ENCODE data around the gene SETD3.
A peak's percentile ranks its signal among the peaks of the same experiment; 100 is the strongest.

SETD3 gene

GRCh38 chr14:99479906-99480869, at the start of gene SETD3:
TSS of gene SETD3 (minus strand) at chr14:99480859. CDS start at chr14:99465805, 15,054 bp downstream.
- DNase-seq, result peak; percentile 9

GRCh38 chr14:99529899-99530298, 49.2 kb upstream of the SETD3 start:
- DNase-seq, result no peak

GRCh38 chr14:99527427-99528076, 46.9 kb upstream of the SETD3 start:
- DNase-seq, result no peak

GRCh38 chr14:99527026-99527425, 46.4 kb upstream of the SETD3 start:
- DNase-seq, result no peak

GRCh38 chr14:99525699-99526080, 45.0 kb upstream of the SETD3 start:
- DNase-seq, result no peak

GRCh38 chr14:99524804-99525698, 44.4 kb upstream of the SETD3 start:
- DNase-seq, result no peak

GRCh38 chr14:99524091-99524661, 43.5 kb upstream of the SETD3 start:
- no peak for DNase-seq

GRCh38 chr14:99523704-99524055, 43.0 kb upstream of the SETD3 start:
- no peak for DNase-seq

- DNase-seq, result no peak
Measured at GRCh38 chr14:99522934-99523703, 42.5 kb upstream of the SETD3 start.

GRCh38 chr14:99522457-99522891, 41.8 kb upstream of the SETD3 start:
- no peak for DNase-seq

GRCh38 chr14:99522025-99522401, 41.4 kb upstream of the SETD3 start:
- no peak for DNase-seq

- no peak for DNase-seq
Measured at GRCh38 chr14:99521176-99522024, 40.7 kb upstream of the SETD3 start.

GRCh38 chr14:99520571-99521081, 40.0 kb upstream of the SETD3 start:
- no peak for DNase-seq

GRCh38 chr14:99519931-99520421, 39.3 kb upstream of the SETD3 start:
- no peak for DNase-seq

GRCh38 chr14:99519347-99519881, 38.8 kb upstream of the SETD3 start:
- no peak for DNase-seq

GRCh38 chr14:99518441-99519346, 38.0 kb upstream of the SETD3 start:
- no peak for DNase-seq

GRCh38 chr14:99517643-99518381, 37.2 kb upstream of the SETD3 start:
- no peak for DNase-seq

- no peak for DNase-seq
Measured at GRCh38 chr14:99516871-99517642, 36.4 kb upstream of the SETD3 start.
